ENCODE results near the gene MED12L.

The MED12L gene

GRCh38 chr3:151262871-151263525 lies 177.5 kb downstream of the MED12L start:
- DNase-seq (ENCODE audit: low read depth): no peak

- DNase-seq (ENCODE audit: low read depth): no peak
These were observed 179.1 kb downstream of the MED12L start for GRCh38 chr3:151264605-151265004.

- no peak for DNase-seq (ENCODE audit: low read depth)
These were observed 179.7 kb downstream of the MED12L start for GRCh38 chr3:151265166-151265565.

- DNase-seq (ENCODE audit: low read depth): no peak
These were observed 180.4 kb downstream of the MED12L start for GRCh38 chr3:151265866-151266265.

GRCh38 chr3:151267066-151267465 lies 181.6 kb downstream of the MED12L start:
- DNase-seq (ENCODE audit: low read depth): no peak

GRCh38 chr3:151268267-151269235 lies 183.1 kb downstream of the MED12L start:
- peak; percentile 3 for DNase-seq (ENCODE audit: low read depth)

GRCh38 chr3:151269631-151270030 lies 184.2 kb downstream of the MED12L start:
- DNase-seq (ENCODE audit: low read depth): no peak

- no peak for DNase-seq (ENCODE audit: low read depth)
These were observed 189.6 kb downstream of the MED12L start for GRCh38 chr3:151275091-151275490.

- no peak for DNase-seq (ENCODE audit: low read depth)
These were observed 190.7 kb downstream of the MED12L start for GRCh38 chr3:151276038-151276686.

- no peak for DNase-seq (ENCODE audit: low read depth)
These were observed 191.2 kb downstream of the MED12L start for GRCh38 chr3:151276687-151277042.

GRCh38 chr3:151278230-151278629 lies 192.8 kb downstream of the MED12L start, which contains the start of gene P2RY14:
Gene P2RY14 (minus strand): TSS chr3:151278542. CDS start chr3:151214316, 64,226 bp downstream.
- DNase-seq (ENCODE audit: low read depth): no peak

- DNase-seq (ENCODE audit: low read depth): no peak
These were observed 196.3 kb downstream of the MED12L start for GRCh38 chr3:151281671-151282324.

GRCh38 chr3:151282921-151283320 lies 197.5 kb downstream of the MED12L start:
- DNase-seq (ENCODE audit: low read depth): no peak

- no peak for DNase-seq (ENCODE audit: low read depth)
These were observed 197.9 kb downstream of the MED12L start for GRCh38 chr3:151283387-151283786.

GRCh38 chr3:151283907-151284461 lies 198.5 kb downstream of the MED12L start:
- no peak for DNase-seq (ENCODE audit: low read depth)

- no peak for DNase-seq (ENCODE audit: low read depth)
These were observed 200.5 kb downstream of the MED12L start for GRCh38 chr3:151285940-151286339.

GRCh38 chr3:151289445-151289844 lies 204.0 kb downstream of the MED12L start:
- no peak for DNase-seq (ENCODE audit: low read depth)

- no peak for DNase-seq (ENCODE audit: low read depth)
These were observed 205.2 kb downstream of the MED12L start for GRCh38 chr3:151290673-151291072.

- no peak for DNase-seq (ENCODE audit: low read depth)
These were observed 207.7 kb downstream of the MED12L start for GRCh38 chr3:151293127-151293526.

GRCh38 chr3:151296226-151296625 lies 210.8 kb downstream of the MED12L start:
- no peak for DNase-seq (ENCODE audit: low read depth)

- no peak for DNase-seq (ENCODE audit: low read depth)
These were observed 212.0 kb downstream of the MED12L start for GRCh38 chr3:151297429-151297828.

- DNase-seq (ENCODE audit: low read depth): no peak
These were observed 213.5 kb downstream of the MED12L start for GRCh38 chr3:151299006-151299405.
